ENCODE measurements around the gene DLG2. TPM values are rescaled to one million over a fixed set of nuclear protein-coding genes. Genes with fewer than 3 reads are reported as not detected.

Gene DLG2
- polyA plus RNA-seq, 1 experiment = 0.68 TPM

GRCh38 chr11:85301895-85302678, 325.1 kb downstream of the DLG2 start:
- Histone ChIP-seq H3K27ac (ENCODE audit: low read depth, low read length) (no peak overlapping the region), H3K27me3 (ENCODE audit: control insufficient read depth, insufficient read depth, low read length) (no peaks in the 10 kb centered on the region), H3K4me3 (ENCODE audit: low read depth, low read length) (no peak overlapping the region), H3K9me3 (ENCODE audit: control insufficient read depth, insufficient read depth, low read length) (no peaks in the 10 kb centered on the region)
- CTCF ChIA-PET = no interaction called here
- POLR2A ChIA-PET = no interaction called here
- TF ChIP-seq CTCF (IDR thresholded peaks at IDR 0.05; ENCODE audit: low read depth, low read length) = no peak
- no peak for DNase-seq (ENCODE audit: low read depth, low spot score)

- Histone ChIP-seq H3K4me3 (ENCODE audit: low read depth, low read length) (no peak overlapping the region), H3K9me3 (ENCODE audit: control insufficient read depth, insufficient read depth, low read length) (no peaks in the 10 kb centered on the region), H3K27ac (ENCODE audit: low read depth, low read length) (no peak overlapping the region), H3K27me3 (ENCODE audit: control insufficient read depth, insufficient read depth, low read length) (no peaks in the 10 kb centered on the region)
- ChIA-PET POLR2A (no interaction called here), CTCF (no interaction called here)
- DNase-seq (ENCODE audit: low read depth, low spot score) = no peak
- TF ChIP-seq CTCF (IDR thresholded peaks at IDR 0.05; ENCODE audit: low read depth, low read length) = no peak
Measured at GRCh38 chr11:85299258-85299942, 327.7 kb downstream of the DLG2 start.

GRCh38 chr11:85295694-85296271, 331.4 kb downstream of the DLG2 start:
- Histone ChIP-seq H3K9me3 (ENCODE audit: control insufficient read depth, insufficient read depth, low read length) (no peaks in the 10 kb centered on the region), H3K27me3 (ENCODE audit: control insufficient read depth, insufficient read depth, low read length) (no peaks in the 10 kb centered on the region), H3K27ac (ENCODE audit: low read depth, low read length) (no peak overlapping the region), H3K4me3 (ENCODE audit: low read depth, low read length) (no peak overlapping the region)
- ChIA-PET POLR2A (no interaction called here), CTCF (no interaction called here)
- DNase-seq (ENCODE audit: low read depth, low spot score) = no peak
- TF ChIP-seq CTCF (IDR thresholded peaks at IDR 0.05; ENCODE audit: low read depth, low read length) = no peak

- no peak for DNase-seq (ENCODE audit: low read depth, low spot score)
- H3K4me3 ChIP-seq (ENCODE audit: low read depth, low read length) = no peak overlapping the region
- H3K9me3 ChIP-seq (ENCODE audit: control insufficient read depth, insufficient read depth, low read length) = no peaks in the 10 kb centered on the region
- POLR2A ChIA-PET = no interaction called here
- H3K27me3 ChIP-seq (ENCODE audit: control insufficient read depth, insufficient read depth, low read length) = no peaks in the 10 kb centered on the region
- CTCF ChIA-PET = no interaction called here
- no peak for TF ChIP-seq CTCF (IDR thresholded peaks at IDR 0.05; ENCODE audit: low read depth, low read length)
- no peak overlapping the region for H3K27ac ChIP-seq (ENCODE audit: low read depth, low read length)
Measured at GRCh38 chr11:85281550-85281949, 345.6 kb downstream of the DLG2 start.

GRCh38 chr11:85279267-85279666, 347.9 kb downstream of the DLG2 start:
- no peak for TF ChIP-seq CTCF (IDR thresholded peaks at IDR 0.05; ENCODE audit: low read depth, low read length)
- CTCF ChIA-PET = no interaction called here
- POLR2A ChIA-PET = no interaction called here
- H3K4me3 ChIP-seq (ENCODE audit: low read depth, low read length) = no peak overlapping the region
- no peaks in the 10 kb centered on the region for H3K9me3 ChIP-seq (ENCODE audit: control insufficient read depth, insufficient read depth, low read length)
- DNase-seq (ENCODE audit: low read depth, low spot score) = no peak
- H3K27ac ChIP-seq (ENCODE audit: low read depth, low read length) = no peak overlapping the region
- no peaks in the 10 kb centered on the region for H3K27me3 ChIP-seq (ENCODE audit: control insufficient read depth, insufficient read depth, low read length)
